ENCODE results near the gene ZNF189.
A peak's percentile ranks its signal among the peaks of the same experiment; 100 is the strongest.

Gene ZNF189

GRCh38 chr9:101398068-101398929 lies at the start of gene ZNF189, which contains the start of gene MRPL50:
ZNF189 (plus strand) TSS chr9:101398851; CDS start chr9:101399157, 306 bp downstream.
MRPL50 (minus strand) TSS chr9:101398618; CDS start chr9:101398592, 26 bp downstream.
- DNase-seq = peak; percentile 95

- no peak for DNase-seq
These were observed 48.4 kb upstream of the ZNF189 start for GRCh38 chr9:101350285-101350684.

GRCh38 chr9:101352892-101353463 lies 45.7 kb upstream of the ZNF189 start:
- no peak for DNase-seq

GRCh38 chr9:101353683-101354082 lies 45.0 kb upstream of the ZNF189 start:
- DNase-seq = no peak

- DNase-seq = no peak
These were observed 44.4 kb upstream of the ZNF189 start for GRCh38 chr9:101354143-101354764.

GRCh38 chr9:101354765-101355708 lies 43.6 kb upstream of the ZNF189 start:
- DNase-seq = no peak

GRCh38 chr9:101356619-101357018 lies 42.0 kb upstream of the ZNF189 start:
- no peak for DNase-seq

GRCh38 chr9:101359679-101360078 lies 39.0 kb upstream of the ZNF189 start:
- DNase-seq = no peak

GRCh38 chr9:101360647-101361046 lies 38.0 kb upstream of the ZNF189 start:
- DNase-seq = no peak

- no peak for DNase-seq
These were observed 36.2 kb upstream of the ZNF189 start for GRCh38 chr9:101362450-101362849.

GRCh38 chr9:101365181-101365580 lies 33.5 kb upstream of the ZNF189 start:
- no peak for DNase-seq

GRCh38 chr9:101366038-101366756 lies 32.5 kb upstream of the ZNF189 start:
- no peak for DNase-seq

GRCh38 chr9:101367323-101367722 lies 31.3 kb upstream of the ZNF189 start:
- DNase-seq = no peak

GRCh38 chr9:101369286-101369685 lies 29.4 kb upstream of the ZNF189 start:
- DNase-seq = no peak

GRCh38 chr9:101369884-101370531 lies 28.6 kb upstream of the ZNF189 start:
- no peak for DNase-seq

- DNase-seq = no peak
These were observed 26.8 kb upstream of the ZNF189 start for GRCh38 chr9:101371813-101372212.

- no peak for DNase-seq
These were observed 26.1 kb upstream of the ZNF189 start for GRCh38 chr9:101372327-101373118.

GRCh38 chr9:101375546-101375945 lies 23.1 kb upstream of the ZNF189 start:
- DNase-seq = no peak

- DNase-seq = no peak
These were observed 22.4 kb upstream of the ZNF189 start for GRCh38 chr9:101376111-101376848.

- no peak for DNase-seq
These were observed 18.4 kb upstream of the ZNF189 start for GRCh38 chr9:101380295-101380694.

Data from CD4-positive, alpha-beta T cell treated with Interleukin-17A for 4 hours (primary cell).